Nephron progenitor cell (in vitro differentiated cells): ENCODE results near the gene LAMC3.

Source experiments
- DNase-seq: peaks from one replicate; pipeline ENCODE4 v3.0.0; 2021
- H3K27ac Mint-ChIP-seq: 2 replicates; pipeline ENCODE4 v1.8.0; 2021; ENCODE audit warnings: mild to moderate bottlenecking, moderate library complexity, mixed read lengths
- H3K27me3 Mint-ChIP-seq: 2 replicates; pipeline ENCODE4 v1.8.0; 2021; ENCODE audit warnings: mild to moderate bottlenecking, low read depth, mixed read lengths; ENCODE audit not compliant: poor library complexity
- H3K36me3 Mint-ChIP-seq: 2 replicates; pipeline ENCODE4 v1.8.0; 2021; ENCODE audit warnings: low read depth, mixed read lengths
- H3K4me1 Mint-ChIP-seq: 2 replicates; pipeline ENCODE4 v1.8.0; 2021; ENCODE audit warnings: mixed read lengths
- H3K4me3 Mint-ChIP-seq: 2 replicates; pipeline ENCODE4 v1.8.0; 2021; ENCODE audit warnings: mild to moderate bottlenecking, moderate library complexity, mixed read lengths
- H3K9me3 Mint-ChIP-seq: 2 replicates; pipeline ENCODE4 v1.8.0; 2021; ENCODE audit warnings: mild to moderate bottlenecking, moderate library complexity, mixed read lengths
- TF ChIP-seq, protein P1 (sequence below): fragments of 200-600 bp; sonication (generic); IDR thresholded peaks from 2 replicates; pipeline ENCODE4 v1.5.0; 2021; ENCODE audit warnings: antibody characterized with exemption

Gene LAMC3

DNA sequence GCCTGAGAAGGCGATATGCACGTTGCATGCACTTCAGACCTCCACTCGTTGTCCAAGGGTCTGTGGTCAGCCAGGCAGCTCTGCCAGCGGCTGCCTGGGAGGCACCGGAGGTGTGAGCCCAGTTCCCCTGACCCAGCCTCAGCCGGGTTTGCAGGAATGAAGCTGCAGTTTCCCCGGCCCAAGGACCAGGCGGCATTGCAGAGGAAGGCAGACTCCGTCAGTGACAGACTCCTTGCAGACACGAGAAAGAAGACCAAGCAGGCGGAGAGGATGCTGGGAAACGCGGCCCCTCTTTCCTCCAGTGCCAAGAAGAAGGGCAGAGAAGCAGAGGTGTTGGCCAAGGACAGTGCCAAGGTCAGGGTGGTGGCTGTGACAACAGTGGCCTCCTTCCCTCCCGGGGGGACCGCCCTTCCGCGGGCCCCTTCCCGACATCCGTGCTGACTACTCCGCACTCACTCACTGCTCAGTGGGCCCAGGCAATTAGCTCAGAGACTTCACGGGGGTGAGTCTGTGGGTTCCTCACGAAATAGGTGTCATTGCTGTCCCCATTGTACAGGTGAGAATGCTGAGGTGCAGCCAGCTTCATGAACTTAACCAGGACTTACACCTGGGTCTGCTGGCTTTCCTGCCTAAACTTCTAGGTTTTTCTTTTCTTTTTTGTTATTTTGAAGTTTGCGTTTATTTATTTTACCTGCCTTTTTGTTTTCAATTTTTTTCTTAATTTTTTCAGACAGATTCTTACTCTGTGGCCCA is 76.6 kb downstream of the LAMC3 start:
- Mint-ChIP-seq H3K27me3 (peaks cover 8% of the 10 kb centered on the region), H3K27ac (no peak overlapping the region), H3K9me3 (no peaks in the 10 kb centered on the region), H3K4me1 (peaks cover 11% of the 10 kb centered on the region), H3K4me3 (no peak overlapping the region), H3K36me3 (no peaks in the 10 kb centered on the region)
- TF ChIP-seq, protein P1, sequence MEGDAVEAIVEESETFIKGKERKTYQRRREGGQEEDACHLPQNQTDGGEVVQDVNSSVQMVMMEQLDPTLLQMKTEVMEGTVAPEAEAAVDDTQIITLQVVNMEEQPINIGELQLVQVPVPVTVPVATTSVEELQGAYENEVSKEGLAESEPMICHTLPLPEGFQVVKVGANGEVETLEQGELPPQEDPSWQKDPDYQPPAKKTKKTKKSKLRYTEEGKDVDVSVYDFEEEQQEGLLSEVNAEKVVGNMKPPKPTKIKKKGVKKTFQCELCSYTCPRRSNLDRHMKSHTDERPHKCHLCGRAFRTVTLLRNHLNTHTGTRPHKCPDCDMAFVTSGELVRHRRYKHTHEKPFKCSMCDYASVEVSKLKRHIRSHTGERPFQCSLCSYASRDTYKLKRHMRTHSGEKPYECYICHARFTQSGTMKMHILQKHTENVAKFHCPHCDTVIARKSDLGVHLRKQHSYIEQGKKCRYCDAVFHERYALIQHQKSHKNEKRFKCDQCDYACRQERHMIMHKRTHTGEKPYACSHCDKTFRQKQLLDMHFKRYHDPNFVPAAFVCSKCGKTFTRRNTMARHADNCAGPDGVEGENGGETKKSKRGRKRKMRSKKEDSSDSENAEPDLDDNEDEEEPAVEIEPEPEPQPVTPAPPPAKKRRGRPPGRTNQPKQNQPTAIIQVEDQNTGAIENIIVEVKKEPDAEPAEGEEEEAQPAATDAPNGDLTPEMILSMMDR, result no peak
- DNase-seq, result no peak

- H3K9me3 Mint-ChIP-seq, result no peaks in the 10 kb centered on the region
- peaks cover 12% of the 10 kb centered on the region for H3K4me1 Mint-ChIP-seq
- H3K36me3 Mint-ChIP-seq, result no peaks in the 10 kb centered on the region
Measured at GRCh38 chr9:131087354-131087893, 78.5 kb downstream of the LAMC3 start.

DNA sequence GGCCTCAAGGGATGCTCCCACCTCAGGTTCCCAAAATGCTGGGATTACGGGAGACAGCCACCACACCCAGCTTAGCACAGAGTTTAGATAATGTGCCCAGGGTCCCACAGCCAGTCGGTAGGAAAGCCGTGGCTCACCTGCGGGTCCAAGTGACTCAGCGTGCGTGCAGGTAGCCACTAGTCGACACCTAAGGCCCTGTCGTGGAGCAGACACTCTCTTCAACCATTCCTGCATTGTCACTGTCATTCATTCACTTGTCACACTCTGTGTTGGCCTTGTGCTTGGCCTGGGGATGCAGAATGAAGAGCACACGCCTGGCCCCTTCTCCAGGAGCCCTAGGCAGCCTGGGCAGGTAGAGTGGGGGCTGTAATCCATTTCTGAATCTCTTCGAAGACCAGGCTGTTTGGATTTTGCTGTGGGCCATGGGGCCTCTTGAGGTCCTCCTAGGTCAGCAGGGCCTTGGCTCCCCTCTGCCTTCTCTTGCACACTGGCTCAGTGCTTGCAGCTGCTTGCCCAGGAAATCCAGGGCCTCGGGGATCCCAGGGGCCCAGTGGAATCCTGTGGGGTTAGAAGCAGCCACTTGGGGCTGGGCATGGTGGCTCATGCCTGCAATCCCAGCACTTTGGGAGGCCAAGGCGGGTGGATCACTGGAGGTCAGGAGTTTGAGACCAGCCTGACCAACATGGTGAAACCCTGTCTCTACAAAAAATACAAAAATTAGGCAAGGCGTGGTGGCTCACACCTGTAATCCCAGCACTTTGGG is 81.2 kb downstream of the LAMC3 start:
- Mint-ChIP-seq H3K4me3 (no peak overlapping the region), H3K9me3 (no peaks in the 10 kb centered on the region), H3K27ac (no peak overlapping the region), H3K27me3 (peaks cover 13% of the 10 kb centered on the region), H3K36me3 (no peaks in the 10 kb centered on the region), H3K4me1 (peaks cover 8% of the 10 kb centered on the region)
- TF ChIP-seq, protein P1, result no peak
- no peak for DNase-seq

More at GRCh38 chr9:131087354-131087893, 78.5 kb downstream of the LAMC3 start:
- H3K27me3 Mint-ChIP-seq, result peaks cover 3% of the 10 kb centered on the region
- DNase-seq, result no peak
- TF ChIP-seq, protein P1, result no peak
- H3K4me3 Mint-ChIP-seq, result no peak overlapping the region
- H3K27ac Mint-ChIP-seq, result no peak overlapping the region

DNA sequence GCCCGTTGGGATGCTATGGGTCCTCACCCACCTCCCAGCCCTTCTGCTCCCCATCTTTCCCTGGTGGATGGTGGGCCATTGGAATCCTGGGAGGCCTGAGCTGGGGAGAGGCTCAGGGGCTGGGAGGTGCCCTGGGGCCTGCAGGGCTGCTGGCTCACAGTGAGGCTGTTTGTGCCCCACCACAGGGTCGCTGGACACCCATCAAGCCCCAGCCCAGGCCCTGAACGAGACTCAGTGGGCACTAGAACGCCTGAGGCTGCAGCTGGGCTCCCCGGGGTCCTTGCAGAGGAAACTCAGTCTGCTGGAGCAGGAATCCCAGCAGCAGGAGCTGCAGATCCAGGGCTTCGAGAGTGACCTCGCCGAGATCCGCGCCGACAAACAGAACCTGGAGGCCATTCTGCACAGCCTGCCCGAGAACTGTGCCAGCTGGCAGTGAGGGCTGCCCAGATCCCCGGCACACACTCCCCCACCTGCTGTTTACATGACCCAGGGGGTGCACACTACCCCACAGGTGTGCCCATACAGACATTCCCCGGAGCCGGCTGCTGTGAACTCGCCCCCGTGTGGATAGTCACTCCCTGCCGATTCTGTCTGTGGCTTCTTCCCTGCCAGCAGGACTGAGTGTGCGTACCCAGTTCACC is 82.5 kb downstream of the LAMC3 start:
- TF ChIP-seq, protein P1, result no peak
- Mint-ChIP-seq H3K27me3 (peaks cover 21% of the 10 kb centered on the region), H3K9me3 (no peaks in the 10 kb centered on the region), H3K27ac (no peak overlapping the region), H3K36me3 (no peaks in the 10 kb centered on the region), H3K4me3 (no peak overlapping the region), H3K4me1 (peaks cover 10% of the 10 kb centered on the region)
- no peak for DNase-seq

DNA sequence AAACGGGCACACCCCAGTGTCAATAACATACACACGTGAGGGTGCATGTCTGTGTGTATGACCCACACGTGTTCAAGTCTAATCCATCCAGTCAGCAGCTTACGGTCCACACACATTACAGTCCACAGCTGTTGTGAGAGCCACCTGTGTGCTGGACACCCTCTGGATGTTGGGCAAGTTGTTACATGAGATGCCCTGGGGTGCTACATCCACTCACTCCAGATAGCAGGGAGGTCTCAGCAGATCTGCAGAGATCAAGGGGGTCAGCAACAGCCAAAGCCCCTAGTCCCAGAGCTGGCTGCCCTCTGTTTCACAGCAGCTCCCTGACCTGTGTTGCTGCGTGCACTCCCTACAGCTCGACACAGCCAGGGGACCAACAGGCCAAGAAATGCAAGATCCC is 83.1 kb downstream of the LAMC3 start:
- TF ChIP-seq, protein P1, result no peak
- peaks cover 21% of the 10 kb centered on the region for H3K27me3 Mint-ChIP-seq
- H3K36me3 Mint-ChIP-seq, result no peaks in the 10 kb centered on the region
- H3K4me1 Mint-ChIP-seq, result peaks cover 10% of the 10 kb centered on the region
- no peaks in the 10 kb centered on the region for H3K9me3 Mint-ChIP-seq
- H3K27ac Mint-ChIP-seq, result no peak overlapping the region
- no peak for DNase-seq
- H3K4me3 Mint-ChIP-seq, result no peak overlapping the region
